Gastrocnemius medialis (tissue), 4 donors: ENCODE measurements around the gene PFDN1.

Source experiments
- CTCF ChIP-seq, 5 experiments: fragments of 450-650 bp in 3 of 5; fragments of 200-600 bp in 2 of 5; sonication (generic) in 2 of 5; IDR thresholded peaks in 4 of 5; conservative IDR thresholded peaks in 1 of 5; 1 replicate in 4 of 5; 2 replicates in 1 of 5; pipeline ENCODE4 v1.5.1; 2016 to 2019; ENCODE audit warnings: antibody characterized with exemption in 5 of 5, mild to moderate bottlenecking in 3 of 5, moderate library complexity in 3 of 5
- POLR2A ChIP-seq, 2 donors: fragments of 450-650 bp; IDR thresholded peaks; one replicate each; pipeline ENCODE4 v1.6.1; 2017; ENCODE audit warnings: antibody characterized with exemption in 2 of 2, mild to moderate bottlenecking in 2 of 2, moderate library complexity in 2 of 2

GRCh38 chr5:140262839-140263238 lies 40.1 kb downstream of the PFDN1 start:
- TF ChIP-seq POLR2A (IDR thresholded peaks at IDR 0.05): no peak
- no peak for TF ChIP-seq CTCF (IDR thresholded peaks at IDR 0.05 in 4 of 5, conservative IDR thresholded peaks at IDR 0.05 in 1 of 5)
